ENCODE measurements around the gene MADCAM1. TPM values are rescaled to one million over a fixed set of nuclear protein-coding genes. Genes with fewer than 3 reads are reported as not detected.
A peak's percentile ranks its signal among the peaks of the same experiment; 100 is the strongest.

The MADCAM1 gene
- total RNA-seq, 1 donor from 2014 or later: 0.92 TPM

DNA sequence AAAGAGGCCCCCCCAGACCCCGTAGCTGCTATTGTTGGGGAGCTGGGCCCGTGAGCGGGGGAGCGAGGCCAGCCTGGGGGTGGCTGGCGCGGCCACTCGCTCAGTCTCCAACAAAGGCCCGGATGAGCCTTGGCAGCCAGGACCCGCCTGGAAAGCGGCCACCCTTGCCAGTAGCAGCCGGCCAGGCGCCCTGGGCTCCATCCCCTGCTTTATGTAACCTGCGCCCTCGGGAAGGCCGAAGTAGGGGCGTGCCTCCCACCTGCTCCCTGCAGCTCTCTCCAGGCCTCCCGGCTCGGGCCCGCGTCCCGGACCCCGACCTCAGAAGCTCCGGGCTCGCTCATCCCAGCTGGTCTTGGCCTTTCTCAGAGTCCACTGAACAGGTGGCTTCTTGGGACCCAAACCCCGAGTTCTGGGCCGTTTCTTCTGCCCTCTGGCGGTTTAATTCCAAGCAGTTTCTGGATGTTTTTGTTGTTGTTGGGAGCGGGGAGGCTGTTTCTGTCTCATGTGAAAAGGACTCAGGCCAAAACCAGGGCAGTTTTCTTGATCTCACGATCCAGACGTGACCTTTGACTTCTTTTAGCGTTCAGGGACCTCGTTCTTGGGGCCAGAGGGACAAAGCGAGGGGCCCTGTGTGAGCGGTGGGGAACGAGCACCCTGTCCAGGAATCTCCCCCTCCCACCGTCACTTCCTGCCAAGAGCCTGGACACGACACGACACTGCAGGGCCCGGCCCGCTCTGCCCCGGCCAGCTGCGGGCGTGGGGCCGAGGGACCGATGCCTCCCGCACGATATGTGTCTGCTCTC, 36.5 kb downstream of the MADCAM1 start:
- H3K9me3 ChIP-seq: no peaks in the 10 kb centered on the region

DNA sequence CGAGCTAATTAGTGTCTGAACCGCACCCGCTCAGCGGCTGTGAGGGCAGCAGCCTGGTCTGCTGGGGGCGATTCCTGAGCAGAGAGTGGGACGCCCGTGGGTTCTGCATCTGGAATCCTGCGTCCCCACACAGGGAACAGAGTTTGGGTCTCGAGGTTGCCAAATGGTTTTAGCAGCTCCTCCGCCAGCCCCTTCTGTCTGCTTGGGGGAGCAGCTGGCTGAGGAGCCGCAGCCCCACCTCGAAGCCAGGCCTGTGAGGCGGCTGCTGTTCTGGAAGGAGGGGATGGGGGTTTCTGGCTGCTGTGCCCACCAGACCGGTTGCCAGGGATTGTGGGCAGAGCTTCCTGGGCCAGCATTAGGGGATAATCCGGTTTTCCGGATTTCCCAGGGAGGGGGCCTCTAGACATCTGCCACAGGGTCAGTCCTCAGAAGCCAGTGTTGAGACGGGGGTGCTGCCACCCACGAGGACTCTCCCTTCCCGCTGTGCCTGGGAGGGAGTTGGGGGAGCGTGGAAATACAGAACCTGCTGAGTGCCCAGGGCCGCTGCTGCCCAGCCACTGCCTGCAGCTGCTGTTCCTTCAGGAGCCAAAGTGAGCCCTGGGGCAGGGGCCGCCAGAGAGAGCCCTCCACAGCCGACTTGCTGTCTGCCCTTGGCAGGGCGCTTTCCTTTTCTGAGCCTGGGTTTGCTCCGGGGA, 37.2 kb downstream of the MADCAM1 start:
- Histone ChIP-seq H3K4me3 (peak overlapping the region; percentile 99), H3K27ac (peak overlapping the region; percentile 89), H3K27me3 (ENCODE audit: low read depth) (no peaks in the 10 kb centered on the region), H3K4me1 (peaks cover 32% of the 10 kb centered on the region), H3K9me3 (no peaks in the 10 kb centered on the region), H3K36me3 (peaks cover 30% of the 10 kb centered on the region)
- ATAC-seq (no peak), DNase-seq (no peak)
- intact Hi-C loops (cut with DNase I): no loop called here
- TF ChIP-seq, protein P1, sequence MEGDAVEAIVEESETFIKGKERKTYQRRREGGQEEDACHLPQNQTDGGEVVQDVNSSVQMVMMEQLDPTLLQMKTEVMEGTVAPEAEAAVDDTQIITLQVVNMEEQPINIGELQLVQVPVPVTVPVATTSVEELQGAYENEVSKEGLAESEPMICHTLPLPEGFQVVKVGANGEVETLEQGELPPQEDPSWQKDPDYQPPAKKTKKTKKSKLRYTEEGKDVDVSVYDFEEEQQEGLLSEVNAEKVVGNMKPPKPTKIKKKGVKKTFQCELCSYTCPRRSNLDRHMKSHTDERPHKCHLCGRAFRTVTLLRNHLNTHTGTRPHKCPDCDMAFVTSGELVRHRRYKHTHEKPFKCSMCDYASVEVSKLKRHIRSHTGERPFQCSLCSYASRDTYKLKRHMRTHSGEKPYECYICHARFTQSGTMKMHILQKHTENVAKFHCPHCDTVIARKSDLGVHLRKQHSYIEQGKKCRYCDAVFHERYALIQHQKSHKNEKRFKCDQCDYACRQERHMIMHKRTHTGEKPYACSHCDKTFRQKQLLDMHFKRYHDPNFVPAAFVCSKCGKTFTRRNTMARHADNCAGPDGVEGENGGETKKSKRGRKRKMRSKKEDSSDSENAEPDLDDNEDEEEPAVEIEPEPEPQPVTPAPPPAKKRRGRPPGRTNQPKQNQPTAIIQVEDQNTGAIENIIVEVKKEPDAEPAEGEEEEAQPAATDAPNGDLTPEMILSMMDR (IDR thresholded peaks at IDR 0.05): no peak

More for the DNA sequence above, 36.5 kb downstream of the MADCAM1 start:
- Histone ChIP-seq H3K27ac (peak overlapping the region; percentile 89), H3K27me3 (ENCODE audit: low read depth) (no peaks in the 10 kb centered on the region), H3K4me3 (peak overlapping the region; percentile 99), H3K4me1 (peaks cover 32% of the 10 kb centered on the region), H3K36me3 (peaks cover 23% of the 10 kb centered on the region)
- intact Hi-C loops (cut with DNase I): no loop called here
- DNase-seq (peak; percentile 78), ATAC-seq (peak; percentile 40 to 57)
- TF ChIP-seq, protein P1 (IDR thresholded peaks at IDR 0.05): peak; percentile 47

DNA sequence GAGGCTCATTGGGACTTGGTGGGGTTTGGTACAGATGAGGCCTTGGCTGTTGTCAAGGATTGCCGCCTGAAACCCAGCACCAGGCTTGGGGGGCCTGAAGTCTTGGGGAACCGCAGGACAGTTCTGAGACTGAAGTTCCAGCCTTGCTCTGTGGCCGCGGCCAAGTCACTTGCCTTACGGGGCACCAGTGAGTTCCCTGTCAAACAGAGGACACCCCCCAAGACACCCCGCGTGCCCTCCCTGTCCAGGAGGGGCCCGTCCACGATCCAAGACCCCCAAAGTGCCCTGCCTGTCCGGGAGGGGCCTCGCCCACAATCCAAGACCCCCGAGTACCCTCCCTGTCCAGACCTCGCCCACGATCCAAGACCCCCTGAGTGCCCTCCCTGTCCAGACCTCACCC, 37.8 kb downstream of the MADCAM1 start:
- no peaks in the 10 kb centered on the region for H3K9me3 ChIP-seq
- ATAC-seq: no peak
- no peaks in the 10 kb centered on the region for H3K27me3 ChIP-seq (ENCODE audit: low read depth)
- H3K27ac ChIP-seq: peak overlapping the region; percentile 89
- TF ChIP-seq, protein P1 (IDR thresholded peaks at IDR 0.05): no peak
- H3K4me1 ChIP-seq: peaks cover 32% of the 10 kb centered on the region
- intact Hi-C loops (cut with DNase I): no loop called here
- peaks cover 36% of the 10 kb centered on the region for H3K36me3 ChIP-seq
- peak overlapping the region; percentile 99 for H3K4me3 ChIP-seq
- DNase-seq: no peak

DNA sequence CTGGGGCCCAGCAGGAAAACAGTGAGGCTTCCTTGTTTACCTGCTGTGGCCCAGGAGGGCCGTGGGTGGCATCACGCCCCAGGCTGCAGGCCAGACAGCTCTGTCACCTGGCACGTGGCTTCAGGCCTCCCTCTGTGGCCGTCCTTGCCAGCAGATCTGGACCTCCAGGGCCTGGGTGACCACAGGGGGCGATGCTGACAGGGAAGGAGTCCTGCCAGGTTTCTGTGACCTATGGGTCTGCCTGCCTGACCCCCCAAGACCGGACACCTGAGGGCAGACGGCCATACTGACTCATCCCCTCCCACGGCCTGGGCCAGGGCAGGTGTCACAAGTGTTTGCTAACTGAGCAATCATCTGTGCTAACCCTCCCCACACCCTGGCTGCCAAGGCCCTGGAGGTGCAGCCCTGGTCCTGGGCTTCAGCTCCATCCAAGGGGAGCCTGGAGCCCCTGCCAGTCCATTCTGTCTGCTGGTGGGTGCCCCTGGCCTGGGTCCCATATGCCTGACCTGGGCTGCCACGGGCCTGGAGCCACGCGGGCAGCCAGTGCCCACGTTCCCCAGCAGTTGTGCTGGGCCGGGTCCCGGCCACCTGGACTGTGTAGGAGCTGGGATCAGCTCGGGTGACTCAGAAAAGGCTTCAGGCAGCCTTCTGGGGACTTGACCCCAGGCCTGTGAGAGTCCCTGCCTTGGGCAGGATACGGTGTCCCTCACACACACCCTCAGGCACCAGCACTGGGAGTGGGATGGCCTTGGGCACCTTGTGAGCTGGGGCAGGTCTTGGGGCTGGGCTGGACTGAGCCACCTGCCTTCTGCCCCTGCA, 38.9 kb downstream of the MADCAM1 start:
- no peak for ATAC-seq
- H3K4me1 ChIP-seq: peaks cover 31% of the 10 kb centered on the region
- no peak overlapping the region for H3K4me3 ChIP-seq
- TF ChIP-seq, protein P1 (IDR thresholded peaks at IDR 0.05): no peak
- no peak for DNase-seq
- H3K27me3 ChIP-seq (ENCODE audit: low read depth): no peaks in the 10 kb centered on the region
- peak overlapping the region; percentile 33 for H3K27ac ChIP-seq
- no peaks in the 10 kb centered on the region for H3K9me3 ChIP-seq
- peaks cover 40% of the 10 kb centered on the region for H3K36me3 ChIP-seq
- intact Hi-C loops (cut with DNase I): no loop called here

Data from lower lobe of right lung (tissue), 2 donors.